ENCODE data around the gene GOLGA6D.
"Not testable (repeated sequence)": the region's sequence is repeated elsewhere in the genome, so short reads cannot be mapped to it uniquely, and the experiment has no call there.

The GOLGA6D gene

DNA sequence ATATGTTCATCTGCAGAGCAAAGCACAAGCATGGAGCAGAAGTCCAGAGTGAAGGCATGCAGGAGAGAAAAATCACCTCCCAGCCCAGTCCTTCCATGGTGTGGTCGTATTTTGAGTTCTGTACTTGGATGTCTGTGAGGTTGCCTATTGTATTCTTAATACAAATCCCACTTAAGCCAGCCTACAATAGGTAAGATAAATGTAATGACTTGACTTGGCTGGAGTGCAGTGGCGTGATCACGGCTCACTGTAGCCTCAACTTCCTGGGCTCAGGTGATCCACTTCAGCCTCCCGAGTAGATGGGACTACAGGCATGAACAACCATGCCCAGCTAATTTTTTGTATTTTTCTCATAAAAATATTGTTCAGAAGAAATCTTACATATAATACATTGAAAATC lies 31.3 kb upstream of the GOLGA6D start:
- H3K36me3 ChIP-seq (ENCODE audit: insufficient read depth, low read length); H2AFZ ChIP-seq (ENCODE audit: low read length, unreplicated experiment); H3K4me3 ChIP-seq (ENCODE audit: low read depth, low read length); H3K79me2 ChIP-seq (ENCODE audit: control insufficient read depth, insufficient read depth, low read length, unreplicated experiment); H3K4me1 ChIP-seq (ENCODE audit: control insufficient read depth, insufficient read depth, low read length, unreplicated experiment); H3K27ac ChIP-seq (ENCODE audit: low read depth, low read length): not testable (repeated sequence)
- peaks cover 44% of the 10 kb centered on the region for H3K27me3 ChIP-seq (ENCODE audit: insufficient read depth, low read length)

DNA sequence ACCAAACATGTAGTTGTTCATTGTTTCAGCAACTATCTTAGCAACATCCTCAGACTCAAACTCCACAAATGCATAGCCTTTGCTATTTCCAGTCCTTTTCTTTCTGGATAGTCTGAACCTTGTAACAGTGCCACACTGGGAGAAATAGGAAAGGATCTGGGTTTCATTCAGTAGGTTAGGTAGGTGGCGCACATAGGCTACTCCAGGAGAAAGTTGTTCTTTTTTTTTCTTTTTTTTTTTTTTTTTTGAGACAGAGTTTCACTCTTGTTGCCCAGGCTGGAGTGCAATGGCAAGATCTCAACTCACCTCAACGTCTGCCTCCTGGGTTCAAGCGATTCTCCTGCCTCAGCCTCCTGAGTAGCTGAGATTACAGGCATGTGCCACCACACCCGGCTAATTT lies 30.4 kb upstream of the GOLGA6D start:
- H3K36me3 ChIP-seq (ENCODE audit: insufficient read depth, low read length); H2AFZ ChIP-seq (ENCODE audit: low read length, unreplicated experiment); H3K4me3 ChIP-seq (ENCODE audit: low read depth, low read length); H3K27ac ChIP-seq (ENCODE audit: low read depth, low read length); H3K4me1 ChIP-seq (ENCODE audit: control insufficient read depth, insufficient read depth, low read length, unreplicated experiment); H3K79me2 ChIP-seq (ENCODE audit: control insufficient read depth, insufficient read depth, low read length, unreplicated experiment): not testable (repeated sequence)
- H3K27me3 ChIP-seq (ENCODE audit: insufficient read depth, low read length), result peaks cover 42% of the 10 kb centered on the region

DNA sequence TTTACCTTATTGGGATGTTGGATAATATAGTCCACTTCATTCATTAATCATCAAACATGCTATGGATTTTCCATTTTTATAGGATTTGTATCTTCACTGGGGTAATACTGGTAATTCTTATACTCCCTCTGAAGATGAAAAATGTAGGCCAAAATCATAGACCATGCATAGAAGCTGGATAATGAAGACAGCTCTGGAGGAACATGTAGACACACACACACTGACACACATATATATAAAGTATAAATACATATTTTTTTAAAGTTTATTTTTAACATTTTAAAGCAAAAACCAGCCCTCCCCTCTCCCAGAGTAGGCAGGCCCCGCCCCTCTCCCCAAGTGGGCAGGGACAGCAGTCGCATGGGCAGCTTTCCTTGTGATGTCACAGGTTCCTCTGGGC lies 24.6 kb upstream of the GOLGA6D start, which contains the start of gene GOLGA6C:
Gene GOLGA6C (plus strand): TSS at position 301 of the 400 bp plus-strand sequence. CDS start 265 bp downstream, outside the sequence.
- not testable (repeated sequence) for H3K36me3 ChIP-seq (ENCODE audit: insufficient read depth, low read length); H3K27ac ChIP-seq (ENCODE audit: low read depth, low read length); H3K79me2 ChIP-seq (ENCODE audit: control insufficient read depth, insufficient read depth, low read length, unreplicated experiment); H3K4me3 ChIP-seq (ENCODE audit: low read depth, low read length); H3K27me3 ChIP-seq (ENCODE audit: insufficient read depth, low read length); H3K4me1 ChIP-seq (ENCODE audit: control insufficient read depth, insufficient read depth, low read length, unreplicated experiment); H2AFZ ChIP-seq (ENCODE audit: low read length, unreplicated experiment)

DNA sequence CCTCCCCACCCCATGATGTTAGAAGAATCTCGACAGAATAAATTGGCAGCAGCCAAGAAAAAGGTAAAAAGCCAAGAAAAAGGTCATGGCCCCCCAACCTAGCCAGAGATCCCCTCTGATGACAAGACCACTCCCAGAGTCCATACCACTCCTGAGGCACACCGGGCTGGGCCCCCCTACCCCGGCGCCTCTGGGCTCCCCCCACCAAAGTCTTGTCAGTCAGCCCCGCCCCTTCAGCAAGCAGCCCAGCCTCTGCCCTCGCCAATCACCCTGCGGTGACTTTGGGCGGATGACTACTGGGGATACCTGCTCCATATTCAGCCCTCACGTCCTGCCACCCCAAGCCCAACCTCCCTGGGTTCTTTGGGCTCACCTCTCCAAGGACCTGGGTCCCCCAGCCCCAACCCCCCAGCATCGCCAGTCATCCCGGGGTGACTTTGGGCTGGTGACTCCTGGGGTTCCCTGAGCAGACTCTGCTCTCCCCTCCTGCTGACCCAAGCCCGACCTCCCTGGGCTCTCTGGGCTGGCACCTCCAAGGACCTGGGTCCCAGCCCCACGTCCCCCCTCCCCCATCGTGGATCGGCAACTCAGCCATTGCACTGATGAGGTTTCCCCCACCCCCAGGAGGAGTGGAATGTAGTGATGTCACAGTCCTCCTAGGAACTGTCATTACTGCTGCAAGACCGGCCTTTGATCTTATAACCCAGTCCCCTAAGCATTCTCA lies 23.9 kb upstream of the GOLGA6D start:
- not testable (repeated sequence) for H3K27me3 ChIP-seq (ENCODE audit: insufficient read depth, low read length); H3K27ac ChIP-seq (ENCODE audit: low read depth, low read length); H2AFZ ChIP-seq (ENCODE audit: low read length, unreplicated experiment); H3K4me3 ChIP-seq (ENCODE audit: low read depth, low read length); H3K4me1 ChIP-seq (ENCODE audit: control insufficient read depth, insufficient read depth, low read length, unreplicated experiment); H3K79me2 ChIP-seq (ENCODE audit: control insufficient read depth, insufficient read depth, low read length, unreplicated experiment); H3K36me3 ChIP-seq (ENCODE audit: insufficient read depth, low read length)

DNA sequence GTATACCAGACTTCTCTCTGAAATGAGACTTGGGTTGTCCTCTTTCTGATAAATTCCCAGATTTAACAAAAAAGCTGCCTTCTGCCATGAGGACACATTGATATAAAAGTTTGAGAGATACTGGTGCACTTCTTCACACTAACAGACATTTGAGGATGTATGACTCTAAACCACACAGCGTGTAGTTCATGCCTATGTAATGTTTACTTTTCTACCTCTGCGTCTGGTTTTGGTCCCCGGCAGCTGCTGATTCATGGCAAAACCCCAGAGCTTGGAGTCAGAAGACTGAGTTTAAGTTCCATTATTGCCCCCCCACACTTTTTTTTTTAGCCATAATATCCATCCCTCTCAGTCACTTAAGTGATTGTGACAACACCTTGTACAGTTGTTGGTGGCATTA lies 22.8 kb upstream of the GOLGA6D start:
- H3K27me3 ChIP-seq (ENCODE audit: insufficient read depth, low read length); H3K79me2 ChIP-seq (ENCODE audit: control insufficient read depth, insufficient read depth, low read length, unreplicated experiment); H2AFZ ChIP-seq (ENCODE audit: low read length, unreplicated experiment); H3K4me1 ChIP-seq (ENCODE audit: control insufficient read depth, insufficient read depth, low read length, unreplicated experiment); H3K4me3 ChIP-seq (ENCODE audit: low read depth, low read length); H3K36me3 ChIP-seq (ENCODE audit: insufficient read depth, low read length); H3K27ac ChIP-seq (ENCODE audit: low read depth, low read length): not testable (repeated sequence)

DNA sequence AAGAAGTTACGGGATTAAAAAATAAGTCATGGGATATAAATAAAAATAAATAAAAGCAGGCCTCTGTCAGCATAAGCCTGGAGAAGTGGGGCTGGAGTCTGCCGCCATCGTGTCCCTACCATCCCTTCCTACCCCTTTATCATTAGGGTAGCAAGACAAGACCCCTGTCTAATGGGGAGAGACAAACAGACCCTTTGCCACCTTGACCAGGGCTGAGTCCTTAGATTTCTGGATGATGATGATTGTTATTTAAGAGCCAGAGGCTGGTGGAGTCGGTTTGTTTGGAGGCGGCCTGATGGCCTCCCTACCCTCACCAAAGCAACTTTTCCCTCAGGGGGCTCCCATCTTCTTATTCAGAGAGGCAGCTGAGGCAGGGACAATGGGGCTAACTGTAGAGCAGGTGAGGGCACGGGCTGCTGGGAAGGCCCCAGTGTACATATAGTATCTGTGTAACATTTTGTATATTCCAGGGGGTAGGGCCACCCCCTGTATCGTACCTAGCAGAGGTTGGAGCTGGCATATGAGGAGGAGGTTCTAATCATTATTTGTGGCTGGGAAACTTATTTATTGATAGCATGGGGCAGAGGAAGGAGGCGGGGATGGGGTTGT lies 8.8 kb upstream of the GOLGA6D start:
- H3K27me3 ChIP-seq (ENCODE audit: insufficient read depth, low read length); H3K36me3 ChIP-seq (ENCODE audit: insufficient read depth, low read length); H3K4me3 ChIP-seq (ENCODE audit: low read depth, low read length); H3K79me2 ChIP-seq (ENCODE audit: control insufficient read depth, insufficient read depth, low read length, unreplicated experiment); H3K4me1 ChIP-seq (ENCODE audit: control insufficient read depth, insufficient read depth, low read length, unreplicated experiment); H3K27ac ChIP-seq (ENCODE audit: low read depth, low read length); H2AFZ ChIP-seq (ENCODE audit: low read length, unreplicated experiment): not testable (repeated sequence)

DNA sequence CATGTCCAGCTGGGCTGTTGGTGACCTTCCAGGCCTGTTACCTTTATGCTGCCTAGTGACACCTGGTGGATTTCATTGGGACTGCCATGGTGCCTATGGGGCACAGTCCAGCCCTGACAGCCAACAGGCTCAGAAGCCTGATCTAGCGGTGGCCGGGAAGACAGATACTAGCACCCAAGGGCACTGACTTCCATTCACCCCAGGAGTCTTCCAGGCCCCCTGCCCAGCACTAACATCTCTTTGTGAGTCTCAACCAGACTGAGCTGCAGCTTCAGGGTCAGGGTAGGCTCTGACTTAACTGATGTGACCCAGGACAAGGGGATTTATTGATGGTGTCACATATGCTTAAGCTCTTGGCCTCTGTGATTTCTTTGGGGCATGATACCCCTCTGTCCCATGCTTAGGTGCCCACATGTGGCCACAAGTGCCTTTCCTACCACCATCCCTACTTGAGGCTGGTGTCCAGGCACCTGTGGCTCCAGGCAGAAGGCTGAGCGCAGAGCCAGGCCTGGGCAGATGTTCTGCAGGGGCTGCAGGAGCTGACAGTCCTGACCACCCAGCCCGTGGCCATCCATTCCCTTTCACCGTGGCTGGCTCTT lies 8.0 kb upstream of the GOLGA6D start:
- not testable (repeated sequence) for H3K79me2 ChIP-seq (ENCODE audit: control insufficient read depth, insufficient read depth, low read length, unreplicated experiment); H3K36me3 ChIP-seq (ENCODE audit: insufficient read depth, low read length); H2AFZ ChIP-seq (ENCODE audit: low read length, unreplicated experiment); H3K4me1 ChIP-seq (ENCODE audit: control insufficient read depth, insufficient read depth, low read length, unreplicated experiment); H3K27me3 ChIP-seq (ENCODE audit: insufficient read depth, low read length); H3K27ac ChIP-seq (ENCODE audit: low read depth, low read length); H3K4me3 ChIP-seq (ENCODE audit: low read depth, low read length)

DNA sequence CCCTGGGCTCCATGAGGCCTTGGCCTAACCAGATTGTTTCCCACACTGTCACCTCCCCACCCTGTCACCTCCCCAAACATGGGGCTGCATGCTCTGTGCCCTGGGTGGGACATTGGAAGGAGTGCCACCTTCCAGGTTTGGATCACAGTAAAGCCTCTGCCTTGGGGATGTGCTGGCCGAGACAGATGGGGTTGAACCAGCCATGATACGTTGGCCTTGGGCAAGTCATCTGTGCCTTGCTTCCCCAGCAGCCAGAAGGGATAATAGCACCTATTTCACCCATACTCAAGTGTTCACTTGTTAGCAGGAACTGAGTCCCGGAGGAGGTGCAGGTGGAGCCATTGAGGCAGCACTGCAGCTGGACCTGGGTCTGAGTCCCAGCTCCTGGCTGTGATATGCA lies 7.0 kb upstream of the GOLGA6D start:
- not testable (repeated sequence) for H3K4me1 ChIP-seq (ENCODE audit: control insufficient read depth, insufficient read depth, low read length, unreplicated experiment); H3K4me3 ChIP-seq (ENCODE audit: low read depth, low read length); H2AFZ ChIP-seq (ENCODE audit: low read length, unreplicated experiment); H3K36me3 ChIP-seq (ENCODE audit: insufficient read depth, low read length); H3K79me2 ChIP-seq (ENCODE audit: control insufficient read depth, insufficient read depth, low read length, unreplicated experiment); H3K27me3 ChIP-seq (ENCODE audit: insufficient read depth, low read length); H3K27ac ChIP-seq (ENCODE audit: low read depth, low read length)

DNA sequence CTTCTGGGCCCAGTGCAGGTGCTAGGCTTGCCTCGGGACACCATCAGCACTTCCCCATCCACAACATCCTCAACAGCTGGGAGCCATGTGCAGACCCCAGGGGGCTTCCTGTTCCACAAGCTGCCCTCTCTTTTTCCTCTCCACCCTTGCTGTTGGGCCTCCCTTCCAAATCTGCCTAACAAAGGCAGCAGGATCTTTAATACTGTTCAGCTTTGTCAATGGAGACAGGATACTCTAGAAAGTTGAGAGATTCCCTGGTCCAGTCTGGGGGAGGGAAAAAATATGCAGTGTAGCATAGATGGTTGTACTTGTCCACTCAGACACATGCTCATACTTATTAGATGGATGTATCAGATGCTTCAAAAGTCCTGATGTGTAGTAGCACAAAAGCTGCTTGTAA lies 4.1 kb upstream of the GOLGA6D start:
- not testable (repeated sequence) for H2AFZ ChIP-seq (ENCODE audit: low read length, unreplicated experiment); H3K4me3 ChIP-seq (ENCODE audit: low read depth, low read length); H3K27ac ChIP-seq (ENCODE audit: low read depth, low read length); H3K36me3 ChIP-seq (ENCODE audit: insufficient read depth, low read length); H3K27me3 ChIP-seq (ENCODE audit: insufficient read depth, low read length); H3K79me2 ChIP-seq (ENCODE audit: control insufficient read depth, insufficient read depth, low read length, unreplicated experiment); H3K4me1 ChIP-seq (ENCODE audit: control insufficient read depth, insufficient read depth, low read length, unreplicated experiment)

DNA sequence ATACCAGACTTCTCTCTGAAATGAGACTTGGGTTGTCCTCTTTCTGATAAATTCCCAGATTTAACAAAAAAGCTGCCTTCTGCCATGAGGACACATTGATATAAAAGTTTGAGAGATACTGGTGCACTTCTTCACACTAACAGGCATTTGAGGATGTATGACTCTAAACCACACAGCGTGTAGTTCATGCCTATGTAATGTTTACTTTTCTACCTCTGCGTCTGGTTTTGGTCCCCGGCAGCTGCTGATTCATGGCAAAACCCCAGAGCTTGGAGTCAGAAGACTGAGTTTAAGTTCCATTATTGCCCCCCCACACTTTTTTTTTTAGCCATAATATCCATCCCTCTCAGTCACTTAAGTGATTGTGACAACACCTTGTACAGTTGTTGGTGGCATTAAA lies 1.5 kb downstream of the GOLGA6D start:
- H3K4me1 ChIP-seq (ENCODE audit: control insufficient read depth, insufficient read depth, low read length, unreplicated experiment); H3K36me3 ChIP-seq (ENCODE audit: insufficient read depth, low read length); H3K27me3 ChIP-seq (ENCODE audit: insufficient read depth, low read length); H3K4me3 ChIP-seq (ENCODE audit: low read depth, low read length); H3K79me2 ChIP-seq (ENCODE audit: control insufficient read depth, insufficient read depth, low read length, unreplicated experiment); H3K27ac ChIP-seq (ENCODE audit: low read depth, low read length); H2AFZ ChIP-seq (ENCODE audit: low read length, unreplicated experiment): not testable (repeated sequence)

DNA sequence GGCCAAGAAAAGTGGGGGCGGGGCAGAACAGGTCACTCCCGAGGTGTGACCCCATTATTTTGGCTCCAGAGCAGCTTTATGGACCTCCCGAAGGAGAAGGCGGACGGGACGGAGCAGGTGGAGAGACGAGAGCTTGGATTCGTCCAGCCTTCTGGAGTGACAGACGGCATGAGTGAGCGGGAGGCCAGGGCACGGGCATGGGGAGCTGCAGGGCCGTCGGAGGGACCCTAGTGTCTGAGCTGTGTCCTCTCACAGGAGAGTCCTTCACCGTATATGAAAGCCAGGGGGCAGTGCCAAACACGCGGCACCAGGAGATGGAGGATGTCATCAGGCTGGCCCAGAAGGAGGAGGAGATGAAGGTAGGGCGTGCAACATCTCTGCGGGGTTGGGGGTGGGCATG lies 11.0 kb downstream of the GOLGA6D start:
- not testable (repeated sequence) for H3K36me3 ChIP-seq (ENCODE audit: insufficient read depth, low read length); H3K79me2 ChIP-seq (ENCODE audit: control insufficient read depth, insufficient read depth, low read length, unreplicated experiment); H2AFZ ChIP-seq (ENCODE audit: low read length, unreplicated experiment); H3K4me3 ChIP-seq (ENCODE audit: low read depth, low read length); H3K4me1 ChIP-seq (ENCODE audit: control insufficient read depth, insufficient read depth, low read length, unreplicated experiment); H3K27ac ChIP-seq (ENCODE audit: low read depth, low read length); H3K27me3 ChIP-seq (ENCODE audit: insufficient read depth, low read length)

All from ACC112 (cell line).